KG1 (cell line): ENCODE results near the gene CDH8.

Experiments
- DNase-seq: peaks from one replicate; lab custom pipeline; 2025; lab: John Stamatoyannopoulos, UW

CDH8 gene

GRCh38 chr16:61616088-61616487 is 420.1 kb downstream of the CDH8 start:
- no peak for DNase-seq

- DNase-seq, result no peak
Measured at GRCh38 chr16:61611847-61612491, 424.3 kb downstream of the CDH8 start.

- no peak for DNase-seq
Measured at GRCh38 chr16:61606581-61606980, 429.7 kb downstream of the CDH8 start.
